ENCODE data around the gene PTPRU. TPM values are rescaled to one million over a fixed set of nuclear protein-coding genes. Genes with fewer than 3 reads are reported as not detected.

PTPRU gene
- total RNA-seq, 4 donors from 2014 or later = 4.3 to 15.9 (median 7.5) TPM

DNA sequence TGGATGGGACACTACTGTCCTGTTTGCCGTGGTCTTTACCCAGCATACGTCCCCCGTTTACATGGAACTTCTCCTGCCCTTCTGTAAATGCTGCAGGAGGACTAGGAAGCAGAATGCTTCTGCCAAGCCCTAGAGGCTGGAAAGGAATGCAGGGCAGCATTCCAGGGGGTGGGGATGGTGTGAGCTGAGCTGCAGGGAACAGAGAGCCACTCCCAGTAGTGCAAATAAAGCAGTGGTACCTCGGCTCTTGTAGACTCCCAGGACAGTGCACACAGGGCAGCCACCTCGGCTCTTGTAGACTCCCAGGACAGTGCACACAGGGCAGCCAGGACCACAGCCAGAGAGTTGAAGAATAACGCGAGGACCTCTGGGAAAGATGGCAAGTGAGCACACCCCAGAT, 35.4 kb downstream of the PTPRU start:
- Histone ChIP-seq H3K27me3 (peaks cover 0 to 15% (median 0%) of the 10 kb centered on the region in 4 donors), H3K9me3 (no peaks in the 10 kb centered on the region), H3K4me1 (peaks cover 0 to 19% (median 9%) of the 10 kb centered on the region in 3 donors), H3K36me3 (peaks cover 0 to 7% (median 0%) of the 10 kb centered on the region in 3 donors), H3K4me3 (no peak overlapping the region), H3K27ac (peak overlapping the region in 1 of 4 donors; percentile 42)
- TF ChIP-seq, protein P1, sequence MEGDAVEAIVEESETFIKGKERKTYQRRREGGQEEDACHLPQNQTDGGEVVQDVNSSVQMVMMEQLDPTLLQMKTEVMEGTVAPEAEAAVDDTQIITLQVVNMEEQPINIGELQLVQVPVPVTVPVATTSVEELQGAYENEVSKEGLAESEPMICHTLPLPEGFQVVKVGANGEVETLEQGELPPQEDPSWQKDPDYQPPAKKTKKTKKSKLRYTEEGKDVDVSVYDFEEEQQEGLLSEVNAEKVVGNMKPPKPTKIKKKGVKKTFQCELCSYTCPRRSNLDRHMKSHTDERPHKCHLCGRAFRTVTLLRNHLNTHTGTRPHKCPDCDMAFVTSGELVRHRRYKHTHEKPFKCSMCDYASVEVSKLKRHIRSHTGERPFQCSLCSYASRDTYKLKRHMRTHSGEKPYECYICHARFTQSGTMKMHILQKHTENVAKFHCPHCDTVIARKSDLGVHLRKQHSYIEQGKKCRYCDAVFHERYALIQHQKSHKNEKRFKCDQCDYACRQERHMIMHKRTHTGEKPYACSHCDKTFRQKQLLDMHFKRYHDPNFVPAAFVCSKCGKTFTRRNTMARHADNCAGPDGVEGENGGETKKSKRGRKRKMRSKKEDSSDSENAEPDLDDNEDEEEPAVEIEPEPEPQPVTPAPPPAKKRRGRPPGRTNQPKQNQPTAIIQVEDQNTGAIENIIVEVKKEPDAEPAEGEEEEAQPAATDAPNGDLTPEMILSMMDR (IDR thresholded peaks at IDR 0.05) = no peak
- no peak for TF ChIP-seq POLR2A (IDR thresholded peaks at IDR 0.05)
- WGBS, 2 donors = 14 to 18% methylated on average over 5 to 7 of the region's 7 CpGs
- intact Hi-C loops (cut with DNase I) = no loop called here
- DNase-seq = no peak

DNA sequence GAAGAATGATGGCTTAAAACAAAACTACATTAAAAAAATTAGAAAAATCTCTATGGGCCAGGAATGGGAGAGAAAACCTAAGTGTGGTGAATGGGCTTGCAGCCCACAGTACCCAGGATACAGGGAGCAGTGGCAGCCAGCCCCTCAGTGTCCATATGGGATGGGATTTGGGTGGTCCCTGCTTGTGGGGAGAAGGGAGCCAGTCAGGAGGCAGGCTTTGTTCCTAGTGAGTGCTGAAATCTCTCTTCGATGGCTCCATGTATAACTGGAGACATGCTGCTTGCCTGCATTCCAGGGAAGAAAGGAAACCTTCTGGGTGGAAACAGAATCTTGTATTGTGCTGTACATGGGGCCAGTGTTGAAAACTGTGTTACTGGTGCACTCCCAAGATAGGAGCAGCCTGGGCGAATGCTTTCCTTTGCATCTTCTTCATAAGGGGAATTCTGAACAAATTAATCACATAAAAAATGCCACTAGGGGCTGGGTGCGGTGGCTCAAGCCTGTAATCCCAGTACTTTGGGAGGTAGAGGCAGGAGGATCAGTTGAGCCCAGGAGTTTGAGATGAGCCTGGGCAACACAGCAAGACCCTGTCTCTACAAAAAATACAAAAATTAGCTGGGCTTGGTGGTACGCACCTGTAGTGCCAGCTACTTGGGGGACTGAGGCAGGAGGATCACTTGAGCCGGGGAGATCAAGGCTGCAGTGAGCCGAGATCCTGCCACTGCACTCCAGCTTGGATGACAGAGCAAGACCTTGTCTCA, 36.0 kb downstream of the PTPRU start:
- 71 to 75% methylated on average over 5 to 6 of the region's 6 CpGs for WGBS, 2 donors
- Histone ChIP-seq H3K4me3 (no peak overlapping the region), H3K27ac (no peak overlapping the region), H3K36me3 (peaks cover 0 to 7% (median 0%) of the 10 kb centered on the region in 3 donors), H3K4me1 (peaks cover 0 to 19% (median 9%) of the 10 kb centered on the region in 3 donors), H3K9me3 (no peaks in the 10 kb centered on the region), H3K27me3 (peaks cover 0 to 14% (median 0%) of the 10 kb centered on the region in 4 donors)
- TF ChIP-seq POLR2A (IDR thresholded peaks at IDR 0.05) = no peak
- TF ChIP-seq, protein P1 (IDR thresholded peaks at IDR 0.05) = no peak
- intact Hi-C loops (cut with DNase I) = no loop called here
- DNase-seq = no peak

DNA sequence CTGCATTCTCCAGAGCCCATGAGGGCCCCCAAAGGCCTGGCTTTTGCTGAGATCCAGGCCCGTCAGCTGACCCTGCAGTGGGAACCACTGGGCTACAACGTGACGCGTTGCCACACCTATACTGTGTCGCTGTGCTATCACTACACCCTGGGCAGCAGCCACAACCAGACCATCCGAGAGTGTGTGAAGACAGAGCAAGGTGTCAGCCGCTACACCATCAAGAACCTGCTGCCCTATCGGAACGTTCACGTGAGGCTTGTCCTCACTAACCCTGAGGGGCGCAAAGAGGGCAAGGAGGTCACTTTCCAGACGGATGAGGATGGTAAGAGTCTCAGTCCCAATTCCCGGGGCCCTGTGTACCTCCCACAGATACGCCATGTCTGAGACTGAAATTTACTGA, 39.1 kb downstream of the PTPRU start:
- Histone ChIP-seq H3K9me3 (no peaks in the 10 kb centered on the region), H3K36me3 (peaks cover 0 to 17% (median 0%) of the 10 kb centered on the region in 3 donors), H3K27ac (no peak overlapping the region), H3K4me1 (peaks cover 0 to 19% (median 9%) of the 10 kb centered on the region in 3 donors), H3K27me3 (peaks cover 0 to 5% (median 0%) of the 10 kb centered on the region in 4 donors), H3K4me3 (no peak overlapping the region)
- intact Hi-C loops (cut with DNase I) = no loop called here
- 91 to 93% methylated on average over 12 to 14 of the region's 14 CpGs for WGBS, 2 donors
- DNase-seq = no peak
- TF ChIP-seq POLR2A (IDR thresholded peaks at IDR 0.05) = no peak
- TF ChIP-seq, protein P1 (IDR thresholded peaks at IDR 0.05) = no peak

DNA sequence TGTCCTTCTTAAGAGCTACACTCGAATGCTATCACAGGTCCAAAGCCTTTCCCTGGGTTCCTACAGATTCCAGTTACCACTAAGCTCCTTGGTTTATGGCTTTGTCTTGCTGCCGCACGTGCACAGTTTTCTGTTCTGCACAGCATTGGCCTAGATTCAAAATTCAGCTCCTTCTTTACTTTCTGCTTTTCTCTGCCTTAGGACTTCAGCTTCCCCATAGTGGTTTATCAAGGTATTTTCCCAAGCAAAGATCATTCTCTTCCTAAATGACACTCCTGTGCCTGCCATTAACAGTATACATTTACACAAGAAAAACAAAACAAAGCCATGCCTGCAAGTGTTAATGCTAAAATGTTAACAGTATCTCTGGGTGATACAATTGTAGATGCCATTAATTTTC, 41.8 kb downstream of the PTPRU start:
- 56 to 82% methylated on average over 3 of the region's 3 CpGs for WGBS, 2 donors
- intact Hi-C loops (cut with DNase I) = no loop called here
- Histone ChIP-seq H3K36me3 (peaks cover 0 to 17% (median 0%) of the 10 kb centered on the region in 3 donors), H3K27me3 (no peaks in the 10 kb centered on the region), H3K27ac (no peak overlapping the region), H3K4me1 (peaks cover 0 to 3% (median 1%) of the 10 kb centered on the region in 3 donors), H3K4me3 (no peak overlapping the region), H3K9me3 (no peaks in the 10 kb centered on the region)
- DNase-seq = no peak
- no peak for TF ChIP-seq POLR2A (IDR thresholded peaks at IDR 0.05)
- TF ChIP-seq, protein P1 (IDR thresholded peaks at IDR 0.05) = no peak

DNA sequence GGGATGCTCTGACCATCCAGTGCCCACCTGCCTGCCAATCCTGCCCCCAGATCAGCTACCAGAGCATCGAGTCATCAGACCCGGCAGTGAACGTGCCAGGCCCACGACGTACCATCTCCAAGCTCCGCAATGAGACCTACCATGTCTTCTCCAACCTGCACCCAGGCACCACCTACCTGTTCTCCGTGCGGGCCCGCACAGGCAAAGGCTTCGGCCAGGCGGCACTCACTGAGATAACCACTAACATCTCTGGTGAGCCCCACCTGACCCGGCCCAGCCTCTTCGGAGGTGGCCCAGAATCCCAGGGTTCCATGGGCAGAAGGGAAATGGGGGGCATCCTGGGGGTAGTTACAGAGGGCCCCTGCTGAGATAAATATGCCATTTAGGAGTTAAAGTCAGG, 43.1 kb downstream of the PTPRU start:
- 93% methylated on average over 5 of the region's 13 CpGs; no CpG with 5 or more reads in 1 of the 2 donors for WGBS, 2 donors
- Histone ChIP-seq H3K27ac (no peak overlapping the region), H3K4me1 (peaks cover 0 to 8% (median 4%) of the 10 kb centered on the region in 3 donors), H3K4me3 (no peak overlapping the region), H3K9me3 (no peaks in the 10 kb centered on the region), H3K27me3 (no peaks in the 10 kb centered on the region), H3K36me3 (peaks cover 0 to 17% (median 0%) of the 10 kb centered on the region in 3 donors)
- intact Hi-C loops (cut with DNase I) = no loop called here
- no peak for TF ChIP-seq POLR2A (IDR thresholded peaks at IDR 0.05)
- TF ChIP-seq, protein P1 (IDR thresholded peaks at IDR 0.05) = no peak
- no peak for DNase-seq

Data from esophagus squamous epithelium (tissue), 5 donors.